Activated naive CD8-positive, alpha-beta T cell treated with anti-CD3 and anti-CD28 coated beads for 36 hours (primary cell): ENCODE data around the gene ADAM11. TPM values are rescaled to one million over a fixed set of nuclear protein-coding genes. Genes with fewer than 3 reads are reported as not detected.
"Not testable (repeated sequence)": the region's sequence is repeated elsewhere in the genome, so short reads cannot be mapped to it uniquely, and the experiment has no call there.

Experiments
- DNase-seq: peaks from one replicate; pipeline ENCODE4 v3.0.0; 2021
- H3K27ac Mint-ChIP-seq: one replicate; pipeline ENCODE4 v1.8.0; 2022; ENCODE audit warnings: mild to moderate bottlenecking, moderate library complexity, mixed read lengths
- H3K27me3 Mint-ChIP-seq: one replicate; pipeline ENCODE4 v1.8.0; 2022; ENCODE audit warnings: mild to moderate bottlenecking, mixed read lengths
- H3K36me3 Mint-ChIP-seq: one replicate; pipeline ENCODE4 v1.8.0; 2021; ENCODE audit warnings: mild to moderate bottlenecking, mixed read lengths
- H3K4me1 Mint-ChIP-seq: one replicate; pipeline ENCODE4 v1.8.0; 2021; ENCODE audit warnings: mixed read lengths
- H3K4me3 Mint-ChIP-seq: one replicate; pipeline ENCODE4 v1.8.0; 2022; ENCODE audit warnings: mild to moderate bottlenecking, moderate library complexity, mixed read lengths
- H3K9me3 Mint-ChIP-seq: one replicate; pipeline ENCODE4 v1.8.0; 2022; ENCODE audit warnings: mixed read lengths
- total RNA-seq, 2 experiments: library from RNA; stranded (reverse); gene quantifications; one replicate each; pipeline ENCODE4 v1.2.3, GENCODE V29; 2021

ADAM11 gene
- total RNA-seq, 2 experiments from 2014 or later: 0.10 TPM

DNA sequence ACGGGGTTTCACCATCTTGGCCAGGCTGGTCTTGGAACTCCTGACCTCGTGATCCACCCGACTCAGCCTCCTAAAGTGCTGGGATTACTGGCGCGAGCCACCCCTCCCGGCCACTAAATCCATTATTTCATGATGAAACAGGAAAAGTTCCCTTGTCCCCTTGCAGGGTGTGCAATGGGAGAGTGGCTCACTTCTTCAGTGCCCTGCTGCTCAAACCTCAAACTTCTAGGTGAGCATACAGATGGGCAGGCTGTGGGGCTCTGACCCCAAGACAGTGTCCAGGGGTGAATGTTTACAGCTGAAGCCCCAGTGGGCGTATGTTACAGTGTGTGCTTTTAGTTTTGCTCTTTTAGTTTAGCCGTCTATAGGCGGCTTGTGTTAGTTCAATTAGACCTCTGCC lies 36.6 kb downstream of the ADAM11 start:
- Mint-ChIP-seq H3K27ac (no peak overlapping the region), H3K27me3 (no peaks in the 10 kb centered on the region), H3K36me3 (no peaks in the 10 kb centered on the region), H3K4me3 (no peak overlapping the region), H3K9me3 (no peaks in the 10 kb centered on the region), H3K4me1 (peaks cover 7% of the 10 kb centered on the region)
- DNase-seq: no peak

DNA sequence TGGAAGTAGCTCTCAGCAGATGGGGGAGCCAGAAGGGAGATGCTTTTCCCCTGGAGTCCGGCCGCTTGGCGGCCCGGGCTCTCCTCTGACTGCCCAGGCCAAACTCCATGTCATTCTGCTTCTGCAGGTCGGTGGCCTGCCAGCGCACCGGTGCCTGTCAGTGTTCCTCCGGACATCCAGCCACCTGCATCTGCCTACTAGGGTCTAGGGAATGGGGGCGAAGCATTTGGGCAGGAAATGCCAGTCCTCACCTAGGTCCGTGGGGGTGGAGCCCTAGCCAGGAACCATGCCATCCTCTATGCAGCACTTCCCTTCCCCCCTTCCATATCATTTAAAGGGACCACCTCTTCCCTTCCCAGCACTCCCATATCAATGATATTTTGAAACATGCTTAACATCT lies 37.1 kb downstream of the ADAM11 start:
- peaks cover 7% of the 10 kb centered on the region for H3K4me1 Mint-ChIP-seq
- H3K27ac Mint-ChIP-seq: no peak overlapping the region
- no peaks in the 10 kb centered on the region for H3K27me3 Mint-ChIP-seq
- DNase-seq: no peak
- H3K4me3 Mint-ChIP-seq: no peak overlapping the region
- H3K36me3 Mint-ChIP-seq: no peaks in the 10 kb centered on the region
- no peaks in the 10 kb centered on the region for H3K9me3 Mint-ChIP-seq

GRCh38 chr17:44796731-44797130 lies 37.9 kb downstream of the ADAM11 start:
- no peaks in the 10 kb centered on the region for H3K27me3 Mint-ChIP-seq
- no peak overlapping the region for H3K4me3 Mint-ChIP-seq
- no peak overlapping the region for H3K27ac Mint-ChIP-seq
- DNase-seq: no peak
- H3K9me3 Mint-ChIP-seq: no peaks in the 10 kb centered on the region
- H3K4me1 Mint-ChIP-seq: peaks cover 7% of the 10 kb centered on the region
- no peaks in the 10 kb centered on the region for H3K36me3 Mint-ChIP-seq

GRCh38 chr17:44797802-44798201 lies 39.0 kb downstream of the ADAM11 start:
- no peak overlapping the region for H3K27ac Mint-ChIP-seq
- no peak overlapping the region for H3K4me3 Mint-ChIP-seq
- H3K4me1 Mint-ChIP-seq: peaks cover 7% of the 10 kb centered on the region
- DNase-seq: no peak
- H3K36me3 Mint-ChIP-seq: no peaks in the 10 kb centered on the region
- H3K27me3 Mint-ChIP-seq: no peaks in the 10 kb centered on the region
- no peaks in the 10 kb centered on the region for H3K9me3 Mint-ChIP-seq

DNA sequence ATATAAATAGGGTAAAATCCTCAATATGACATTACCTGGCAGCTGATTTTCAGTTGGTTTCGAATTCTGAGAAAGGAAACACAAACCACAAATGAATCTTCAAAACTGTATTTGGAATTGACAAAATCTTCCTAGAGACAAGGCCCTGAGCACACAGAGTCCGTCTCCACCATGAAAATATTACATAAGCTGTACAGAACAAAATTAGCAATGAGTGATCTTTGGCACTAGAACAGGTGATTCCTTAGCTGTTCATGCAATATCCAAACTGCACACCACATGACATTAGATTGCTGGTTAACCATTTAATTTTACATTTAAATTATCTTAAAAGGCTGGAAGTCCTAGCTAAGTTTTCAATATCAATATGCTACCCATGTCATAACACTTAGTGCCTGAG lies 39.6 kb downstream of the ADAM11 start:
- Mint-ChIP-seq H3K4me1 (peaks cover 7% of the 10 kb centered on the region), H3K9me3 (no peaks in the 10 kb centered on the region), H3K27me3 (no peaks in the 10 kb centered on the region), H3K4me3 (no peak overlapping the region), H3K36me3 (no peaks in the 10 kb centered on the region), H3K27ac (no peak overlapping the region)
- DNase-seq: no peak

- DNase-seq: no peak
- Mint-ChIP-seq H3K4me1 (peaks cover 2% of the 10 kb centered on the region), H3K36me3 (peaks cover 3% of the 10 kb centered on the region), H3K4me3 (no peak overlapping the region), H3K9me3 (no peaks in the 10 kb centered on the region), H3K27me3 (no peaks in the 10 kb centered on the region), H3K27ac (no peak overlapping the region)
Measured at GRCh38 chr17:44801880-44802279, 43.1 kb downstream of the ADAM11 start.

DNA sequence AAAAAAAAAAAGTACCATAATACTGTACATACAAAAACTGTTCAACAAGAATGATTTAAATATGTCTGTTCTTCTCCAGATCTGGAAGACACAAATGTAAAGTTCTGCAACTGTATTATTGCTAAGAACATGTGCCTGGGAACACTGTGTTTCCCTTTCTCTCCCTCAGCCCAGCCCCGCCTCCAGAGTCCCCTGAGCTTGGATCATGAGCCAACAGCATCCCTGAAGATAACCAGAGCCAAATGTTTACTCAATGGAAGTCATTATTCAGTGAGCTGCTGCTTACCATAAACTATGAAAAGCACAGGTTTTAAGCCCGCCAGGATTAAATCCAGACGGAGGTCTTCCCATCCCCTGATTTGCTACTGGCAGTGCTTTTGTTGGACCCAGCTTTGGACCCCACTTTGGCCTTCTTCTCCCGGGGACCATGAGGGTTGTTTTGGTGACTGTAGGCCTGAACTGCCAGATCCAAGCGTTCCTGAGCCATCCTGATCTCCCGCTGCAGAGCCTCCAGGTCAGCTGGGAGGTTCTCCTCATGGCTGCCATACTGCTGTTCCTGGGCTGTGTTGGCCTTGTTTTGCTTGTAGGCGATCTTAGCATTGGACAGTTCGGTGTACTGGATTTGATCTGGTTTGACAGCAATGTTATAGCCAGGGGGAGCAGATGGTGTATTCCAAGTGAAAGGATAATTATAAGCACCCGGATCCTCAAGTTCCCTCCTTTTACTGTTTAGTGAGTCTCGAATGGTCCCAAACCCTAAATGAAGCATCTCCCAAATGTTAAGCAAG lies 45.7 kb downstream of the ADAM11 start:
- H3K27ac Mint-ChIP-seq: no peak overlapping the region
- H3K36me3 Mint-ChIP-seq: peaks cover 3% of the 10 kb centered on the region
- no peak for DNase-seq

DNA sequence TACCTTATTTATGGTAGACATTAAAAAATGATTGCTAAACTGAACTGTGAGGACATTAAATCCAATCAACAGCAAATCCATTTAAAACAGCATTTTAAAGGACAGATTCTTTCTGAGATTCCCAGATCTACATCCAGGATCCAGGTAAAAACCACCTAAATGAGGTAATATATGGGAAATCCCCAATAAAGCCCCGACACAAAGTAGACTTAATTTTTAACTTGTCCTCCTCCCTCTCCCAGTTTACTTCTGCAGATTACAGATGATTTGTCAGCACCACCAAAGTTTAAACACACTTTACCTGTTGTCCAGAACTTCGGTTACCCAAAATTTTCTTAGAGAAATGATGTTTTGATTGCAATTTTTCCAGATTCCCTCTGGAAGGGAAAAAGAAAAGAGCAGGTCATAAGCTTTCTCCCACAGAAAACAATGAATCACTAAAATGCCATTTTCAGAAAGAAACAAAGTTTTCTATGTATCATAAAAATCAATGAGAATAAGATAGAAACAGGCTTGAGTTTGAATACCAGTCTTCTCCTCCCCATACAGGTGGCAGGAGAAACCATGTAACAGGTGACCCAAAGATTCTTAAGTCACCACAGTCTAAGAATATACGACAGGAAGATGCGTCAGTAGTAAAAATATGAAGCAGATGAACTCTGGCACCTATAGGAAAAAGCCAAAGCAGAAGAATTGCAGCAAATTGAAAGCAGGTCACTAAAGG lies 48.5 kb downstream of the ADAM11 start:
- no peaks in the 10 kb centered on the region for H3K4me1 Mint-ChIP-seq
- no peak for DNase-seq

More for the DNA sequence above, 45.7 kb downstream of the ADAM11 start:
- no peaks in the 10 kb centered on the region for H3K9me3 Mint-ChIP-seq
- no peak overlapping the region for H3K4me3 Mint-ChIP-seq
- H3K27me3 Mint-ChIP-seq: peaks cover 5% of the 10 kb centered on the region
- H3K4me1 Mint-ChIP-seq: no peaks in the 10 kb centered on the region

GRCh38 chr17:44807817-44808155 lies 49.0 kb downstream of the ADAM11 start:
- Mint-ChIP-seq H3K27me3 (peaks cover 7% of the 10 kb centered on the region), H3K4me1 (no peaks in the 10 kb centered on the region), H3K4me3 (no peak overlapping the region), H3K9me3 (no peaks in the 10 kb centered on the region), H3K27ac (no peak overlapping the region), H3K36me3 (peaks cover 3% of the 10 kb centered on the region)
- DNase-seq: no peak

More for the DNA sequence above, 48.5 kb downstream of the ADAM11 start:
- H3K27me3 Mint-ChIP-seq: peaks cover 5% of the 10 kb centered on the region
- H3K36me3 Mint-ChIP-seq: peaks cover 3% of the 10 kb centered on the region
- H3K4me3 Mint-ChIP-seq: no peak overlapping the region
- H3K27ac Mint-ChIP-seq: no peak overlapping the region
- no peaks in the 10 kb centered on the region for H3K9me3 Mint-ChIP-seq

DNA sequence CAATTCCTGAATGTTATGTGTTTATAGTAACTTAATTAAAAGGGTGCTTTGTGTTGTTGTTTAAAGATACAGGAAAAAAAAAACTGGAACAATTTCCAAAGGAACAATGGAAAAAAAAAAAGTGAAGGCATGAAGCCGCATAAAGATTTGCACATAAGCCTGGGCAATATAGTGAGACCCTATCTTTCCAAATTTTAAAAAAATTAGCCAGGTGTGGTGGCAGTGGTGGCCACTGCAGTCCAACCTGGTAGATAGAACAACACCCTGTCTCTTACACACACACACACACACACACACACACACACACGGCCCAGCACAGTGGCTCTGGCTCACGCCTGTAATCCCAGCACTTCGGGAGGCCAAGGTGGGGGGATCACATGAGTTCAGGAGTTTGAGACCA lies 49.4 kb downstream of the ADAM11 start:
- H3K9me3 Mint-ChIP-seq: no peaks in the 10 kb centered on the region
- peaks cover 11% of the 10 kb centered on the region for H3K27me3 Mint-ChIP-seq
- DNase-seq: no peak
- H3K4me3 Mint-ChIP-seq: no peak overlapping the region
- peaks cover 3% of the 10 kb centered on the region for H3K36me3 Mint-ChIP-seq
- H3K4me1 Mint-ChIP-seq: no peaks in the 10 kb centered on the region
- H3K27ac Mint-ChIP-seq: no peak overlapping the region

DNA sequence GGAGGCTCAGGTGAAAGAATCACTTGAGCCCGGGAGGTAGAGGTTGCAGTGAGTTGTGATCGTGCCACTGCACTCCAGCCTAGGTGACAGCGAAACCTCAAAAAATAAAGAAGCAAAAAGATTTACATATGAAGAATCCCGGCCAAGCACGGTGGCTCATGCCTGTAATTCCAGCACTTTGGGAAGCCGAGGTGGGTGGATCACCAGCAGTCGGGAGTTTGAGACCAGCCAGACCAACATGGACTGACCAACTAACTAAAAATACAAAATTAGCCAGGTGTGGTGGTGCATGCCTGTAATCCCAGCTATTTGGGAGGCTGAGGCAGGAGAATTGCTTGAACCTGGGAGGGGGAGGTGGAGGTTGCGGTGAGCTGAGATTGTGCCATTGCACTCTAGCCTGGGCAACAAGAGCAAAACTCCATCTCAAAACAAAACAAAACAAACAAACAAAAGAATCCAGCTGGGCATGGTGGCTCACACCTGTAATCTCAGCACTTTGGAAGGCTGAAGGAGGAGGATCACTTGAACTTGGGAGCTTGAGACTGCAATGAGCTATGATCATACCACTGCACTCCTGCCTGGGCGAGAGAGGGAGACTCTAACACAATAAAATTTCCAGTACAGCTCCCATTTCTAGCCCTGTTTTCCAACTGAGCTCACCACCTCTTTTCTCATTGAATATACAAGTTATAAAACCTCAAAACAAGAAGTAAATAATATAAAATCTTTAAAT lies 50.0 kb downstream of the ADAM11 start:
- not testable (repeated sequence) for H3K4me3 Mint-ChIP-seq, DNase-seq
- peaks cover 11% of the 10 kb centered on the region for H3K27me3 Mint-ChIP-seq

GRCh38 chr17:44812263-44812662 lies 53.5 kb downstream of the ADAM11 start:
- H3K9me3 Mint-ChIP-seq: no peaks in the 10 kb centered on the region
- no peak for DNase-seq

More for the DNA sequence above, 50.0 kb downstream of the ADAM11 start:
- H3K9me3 Mint-ChIP-seq, H3K4me1 Mint-ChIP-seq, H3K27ac Mint-ChIP-seq, H3K36me3 Mint-ChIP-seq: not testable (repeated sequence)

DNA sequence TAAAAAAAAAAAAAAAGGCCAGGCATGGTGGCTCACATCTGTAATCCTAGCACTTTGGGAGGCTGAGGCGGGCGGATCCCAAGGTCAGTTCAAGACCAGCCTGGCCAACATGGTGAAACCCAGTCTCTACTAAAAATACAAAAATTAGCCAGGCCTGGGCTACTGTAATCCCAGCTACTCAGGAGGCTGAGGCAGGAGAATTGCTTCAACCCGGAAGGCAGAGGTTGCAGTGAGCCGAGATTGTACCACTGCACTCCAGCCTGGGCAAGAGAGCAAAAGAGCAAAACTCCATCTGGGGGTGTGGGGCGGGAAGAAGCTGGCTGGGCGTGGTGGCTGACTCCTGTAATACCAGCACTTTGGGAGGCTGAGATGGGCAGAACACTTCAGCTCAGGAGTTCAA lies 59.7 kb downstream of the ADAM11 start:
- not testable (repeated sequence) for H3K27ac Mint-ChIP-seq, H3K4me1 Mint-ChIP-seq, DNase-seq, H3K4me3 Mint-ChIP-seq, H3K36me3 Mint-ChIP-seq, H3K9me3 Mint-ChIP-seq
- H3K27me3 Mint-ChIP-seq: peaks cover 21% of the 10 kb centered on the region

More at GRCh38 chr17:44812263-44812662, 53.5 kb downstream of the ADAM11 start:
- Mint-ChIP-seq H3K36me3 (no peaks in the 10 kb centered on the region), H3K27me3 (peaks cover 10% of the 10 kb centered on the region), H3K4me3 (no peak overlapping the region), H3K4me1 (no peaks in the 10 kb centered on the region), H3K27ac (no peak overlapping the region)

- Mint-ChIP-seq H3K9me3 (no peaks in the 10 kb centered on the region), H3K36me3 (no peaks in the 10 kb centered on the region), H3K4me3 (no peak overlapping the region), H3K27me3 (peaks cover 30% of the 10 kb centered on the region), H3K4me1 (peaks cover 3% of the 10 kb centered on the region), H3K27ac (no peak overlapping the region)
- DNase-seq: no peak
Measured at GRCh38 chr17:44820631-44821212, 61.9 kb downstream of the ADAM11 start.

GRCh38 chr17:44825236-44825635 lies 66.4 kb downstream of the ADAM11 start:
- Mint-ChIP-seq H3K27me3 (peaks cover 57% of the 10 kb centered on the region), H3K4me1 (peaks cover 11% of the 10 kb centered on the region)
- not testable (repeated sequence) for DNase-seq

More at GRCh38 chr17:44825236-44825635, 66.4 kb downstream of the ADAM11 start:
- H3K9me3 Mint-ChIP-seq, H3K36me3 Mint-ChIP-seq, H3K4me3 Mint-ChIP-seq, H3K27ac Mint-ChIP-seq: not testable (repeated sequence)
